Measurements from ENCODE around the gene NME9.

DNA sequence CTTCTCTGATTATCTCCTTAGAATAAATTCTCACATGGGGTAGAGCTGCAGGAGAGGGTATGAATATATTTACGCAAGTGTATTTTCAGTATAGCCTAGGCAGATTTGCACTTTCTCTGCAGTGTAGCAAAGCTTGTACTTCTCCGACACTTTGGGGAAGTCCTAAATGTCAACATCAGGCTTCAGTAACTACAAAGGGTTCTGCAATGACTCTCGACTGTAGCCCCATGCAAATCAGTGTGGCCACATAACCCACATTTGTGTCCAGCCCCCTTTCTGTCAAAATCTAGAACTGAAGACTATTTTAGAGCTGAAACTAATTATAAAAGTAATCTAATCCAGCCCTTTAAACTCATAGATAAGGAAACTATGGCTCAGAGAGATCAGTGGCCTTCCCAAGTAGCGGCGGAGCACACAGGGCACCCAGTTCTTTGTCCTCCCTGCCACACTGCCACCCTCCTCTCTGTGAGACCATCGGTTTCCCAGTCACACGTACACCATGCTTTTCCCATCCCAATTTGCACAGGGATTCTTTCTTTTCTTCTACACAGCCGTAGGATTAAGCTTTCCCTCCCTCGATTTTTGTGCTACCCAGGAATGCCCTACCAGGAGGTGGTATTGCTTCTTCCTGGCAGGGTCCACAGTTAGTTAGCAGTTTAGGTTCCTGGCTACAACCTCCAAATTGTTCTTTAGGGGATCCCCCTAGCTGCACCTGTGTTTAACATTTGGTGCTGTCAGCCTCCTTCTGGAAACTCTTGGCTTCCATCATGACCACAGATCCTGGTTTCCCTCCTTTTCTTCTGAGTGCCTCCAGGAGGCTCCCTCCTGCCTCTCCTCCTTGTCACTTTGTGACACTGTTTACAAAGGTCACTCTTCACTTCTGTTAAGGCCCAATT is 41.7 kb upstream of the NME9 start:
- TF ChIP-seq, protein P1, sequence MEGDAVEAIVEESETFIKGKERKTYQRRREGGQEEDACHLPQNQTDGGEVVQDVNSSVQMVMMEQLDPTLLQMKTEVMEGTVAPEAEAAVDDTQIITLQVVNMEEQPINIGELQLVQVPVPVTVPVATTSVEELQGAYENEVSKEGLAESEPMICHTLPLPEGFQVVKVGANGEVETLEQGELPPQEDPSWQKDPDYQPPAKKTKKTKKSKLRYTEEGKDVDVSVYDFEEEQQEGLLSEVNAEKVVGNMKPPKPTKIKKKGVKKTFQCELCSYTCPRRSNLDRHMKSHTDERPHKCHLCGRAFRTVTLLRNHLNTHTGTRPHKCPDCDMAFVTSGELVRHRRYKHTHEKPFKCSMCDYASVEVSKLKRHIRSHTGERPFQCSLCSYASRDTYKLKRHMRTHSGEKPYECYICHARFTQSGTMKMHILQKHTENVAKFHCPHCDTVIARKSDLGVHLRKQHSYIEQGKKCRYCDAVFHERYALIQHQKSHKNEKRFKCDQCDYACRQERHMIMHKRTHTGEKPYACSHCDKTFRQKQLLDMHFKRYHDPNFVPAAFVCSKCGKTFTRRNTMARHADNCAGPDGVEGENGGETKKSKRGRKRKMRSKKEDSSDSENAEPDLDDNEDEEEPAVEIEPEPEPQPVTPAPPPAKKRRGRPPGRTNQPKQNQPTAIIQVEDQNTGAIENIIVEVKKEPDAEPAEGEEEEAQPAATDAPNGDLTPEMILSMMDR (IDR thresholded peaks at IDR 0.05; ENCODE audit: extremely low read depth in 1 of 2, insufficient read depth in 1 of 2, low read depth in 1 of 2, low read length in 2 of 2), result no peak
- TF ChIP-seq POLR2A (IDR thresholded peaks at IDR 0.05; ENCODE audit: low read depth, low read length), result no peak

Measured in endothelial cell of umbilical vein (primary cell).